ENCODE results near the gene CTAG1A.
"Not testable (repeated sequence)": the region's sequence is repeated elsewhere in the genome, so short reads cannot be mapped to it uniquely, and the experiment has no call there.

- not testable (repeated sequence) for TF ChIP-seq CTCF (IDR thresholded peaks at IDR 0.05; ENCODE audit: low read depth, low read length, poor library complexity, severe bottlenecking); EZH2phosphoT487 (IDR thresholded peaks at IDR 0.05; ENCODE audit: borderline replicate concordance, low read length)
Observed at GRCh38 chrX:154570361-154570760, 14.6 kb upstream of the CTAG1A start.
